Left ventricle myocardium inferior (tissue), 1 donor: ENCODE data around the gene ASNSD1. TPM values are rescaled to one million over a fixed set of nuclear protein-coding genes. Genes with fewer than 3 reads are reported as not detected.

Source experiments
- DNase-seq: peaks from one replicate; pipeline ENCODE4 v3.0.0-alpha.2; 2020
- H3K27ac ChIP-seq: fragments of 200-600 bp; replicated peaks from 2 replicates; pipeline ENCODE4 v1.8.0; 2021
- H3K27me3 ChIP-seq: fragments of 200-600 bp; 2 replicates; pipeline ENCODE4 v1.8.0; 2021; ENCODE audit warnings: low read depth
- H3K36me3 ChIP-seq: fragments of 200-600 bp; 2 replicates; pipeline ENCODE4 v1.8.0; 2021
- H3K4me1 ChIP-seq: fragments of 200-600 bp; 2 replicates; pipeline ENCODE4 v1.8.0; 2021
- H3K4me3 ChIP-seq: fragments of 200-600 bp; 2 replicates; pipeline ENCODE4 v1.8.0; 2021; ENCODE audit warnings: mild to moderate bottlenecking, moderate library complexity
- H3K9me3 ChIP-seq: fragments of 200-600 bp; replicated peaks from 2 replicates; pipeline ENCODE4 v1.8.0; 2021
- intact Hi-C: fragments of 100-400 bp; cut with micrococcal nuclease; formaldehyde crosslinking; loops from one replicate; pipeline ENCODE4 v1.11.0; 2022
- total RNA-seq: library from RNA; stranded (reverse); fragmentation: NEBNext Ultra II Directional; extraction: Animal tissue kit (Norgen Biotek cat#: 25700); gene quantifications from one replicate; pipeline ENCODE4 v1.2.1, GENCODE V29; 2021
- TF ChIP-seq, protein P1 (sequence below): fragments of 200-600 bp; IDR thresholded peaks from 2 replicates; pipeline ENCODE4 v1.8.0; 2021; ENCODE audit warnings: antibody characterized with exemption, mild to moderate bottlenecking, borderline replicate concordance
- donor health status: DM: no; HTN: yes; CAD: no; lungs with severe emphysema.

ASNSD1 gene
- total RNA-seq, 1 donor from 2014 or later = 31.6 TPM

- Histone ChIP-seq H3K27ac (peak overlapping the region; percentile 48), H3K36me3 (no peaks in the 10 kb centered on the region), H3K27me3 (no peaks in the 10 kb centered on the region), H3K4me3 (no peak overlapping the region), H3K9me3 (no peaks in the 10 kb centered on the region), H3K4me1 (peaks cover 4% of the 10 kb centered on the region)
- intact Hi-C loops = loop anchor here (10.0 kb wide), 1 partner anchor 164 kb away; no protein-coding TSS in a partner anchor
- DNase-seq = no peak
- TF ChIP-seq, protein P1, sequence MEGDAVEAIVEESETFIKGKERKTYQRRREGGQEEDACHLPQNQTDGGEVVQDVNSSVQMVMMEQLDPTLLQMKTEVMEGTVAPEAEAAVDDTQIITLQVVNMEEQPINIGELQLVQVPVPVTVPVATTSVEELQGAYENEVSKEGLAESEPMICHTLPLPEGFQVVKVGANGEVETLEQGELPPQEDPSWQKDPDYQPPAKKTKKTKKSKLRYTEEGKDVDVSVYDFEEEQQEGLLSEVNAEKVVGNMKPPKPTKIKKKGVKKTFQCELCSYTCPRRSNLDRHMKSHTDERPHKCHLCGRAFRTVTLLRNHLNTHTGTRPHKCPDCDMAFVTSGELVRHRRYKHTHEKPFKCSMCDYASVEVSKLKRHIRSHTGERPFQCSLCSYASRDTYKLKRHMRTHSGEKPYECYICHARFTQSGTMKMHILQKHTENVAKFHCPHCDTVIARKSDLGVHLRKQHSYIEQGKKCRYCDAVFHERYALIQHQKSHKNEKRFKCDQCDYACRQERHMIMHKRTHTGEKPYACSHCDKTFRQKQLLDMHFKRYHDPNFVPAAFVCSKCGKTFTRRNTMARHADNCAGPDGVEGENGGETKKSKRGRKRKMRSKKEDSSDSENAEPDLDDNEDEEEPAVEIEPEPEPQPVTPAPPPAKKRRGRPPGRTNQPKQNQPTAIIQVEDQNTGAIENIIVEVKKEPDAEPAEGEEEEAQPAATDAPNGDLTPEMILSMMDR = peak; percentile 48
Measured at GRCh38 chr2:189628817-189629530, 32.3 kb upstream of the ASNSD1 start.

DNA sequence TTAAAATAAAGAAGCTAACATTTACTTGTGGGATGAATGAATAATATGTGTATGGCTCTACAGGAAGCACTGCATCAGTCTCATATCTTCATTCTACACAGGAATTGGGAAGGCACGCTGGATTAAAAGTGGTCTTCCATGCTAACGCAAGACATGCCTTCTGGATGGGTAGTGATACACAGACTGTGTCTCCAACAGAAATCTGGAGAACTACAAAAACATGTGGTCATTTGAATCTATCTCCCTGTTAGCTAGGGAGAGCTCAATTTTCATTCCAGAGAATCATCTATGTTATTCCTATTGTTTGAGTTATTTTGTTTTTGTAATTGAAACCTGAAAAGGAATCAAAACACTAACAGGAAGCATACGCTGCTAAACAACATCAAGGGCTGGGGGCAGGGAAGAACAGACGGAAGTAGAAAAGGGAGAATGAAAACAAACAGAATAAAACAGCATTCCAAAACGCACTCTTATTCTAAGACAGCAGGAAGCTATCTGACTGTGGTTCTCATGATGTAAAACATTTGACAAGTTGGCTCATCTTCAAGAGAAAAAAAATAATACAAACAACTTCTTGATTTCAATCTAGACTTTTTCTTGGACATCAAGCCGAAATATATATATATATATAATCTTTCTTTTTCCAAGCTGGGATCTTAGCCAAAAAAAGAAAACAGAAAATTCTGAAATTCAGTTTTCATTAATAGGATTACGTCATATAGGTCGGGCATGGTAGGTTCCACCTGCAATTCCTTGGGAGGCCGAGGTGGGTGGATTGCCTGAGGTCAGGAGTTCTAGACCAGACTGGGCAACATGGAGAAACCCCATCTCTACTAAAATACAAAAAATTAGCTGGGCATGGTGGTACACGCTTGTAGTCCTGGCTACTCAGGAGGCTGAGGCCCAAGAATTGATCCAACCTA, 31.5 kb upstream of the ASNSD1 start:
- Histone ChIP-seq H3K27ac (peak overlapping the region; percentile 48), H3K36me3 (no peaks in the 10 kb centered on the region), H3K27me3 (no peaks in the 10 kb centered on the region), H3K9me3 (no peaks in the 10 kb centered on the region), H3K4me3 (no peak overlapping the region), H3K4me1 (peaks cover 4% of the 10 kb centered on the region)
- DNase-seq = no peak
- TF ChIP-seq, protein P1 = no peak
- intact Hi-C loops = loop anchor here (10.0 kb wide), 1 partner anchor 165 kb away; no protein-coding TSS in a partner anchor

DNA sequence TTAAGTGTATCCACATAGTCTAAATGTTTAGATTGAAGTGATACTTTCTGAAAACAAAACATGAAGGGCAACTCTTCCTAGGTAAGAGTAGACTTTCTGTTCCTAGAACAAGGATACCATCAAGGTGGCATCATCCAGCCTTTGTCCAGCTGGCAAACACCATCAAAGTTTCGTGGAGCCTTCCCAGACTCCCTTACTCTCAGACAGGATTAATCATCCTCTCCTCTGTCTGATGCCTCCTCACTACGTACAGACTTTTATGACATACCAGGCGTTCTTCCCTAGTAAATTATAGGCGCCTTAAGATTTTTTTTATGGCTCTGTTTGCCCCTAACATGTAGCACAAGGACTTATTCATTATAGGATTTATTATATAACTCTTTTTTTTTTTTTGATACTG, 29.4 kb upstream of the ASNSD1 start:
- Histone ChIP-seq H3K27me3 (no peaks in the 10 kb centered on the region), H3K27ac (no peak overlapping the region), H3K9me3 (no peaks in the 10 kb centered on the region), H3K4me3 (no peak overlapping the region), H3K36me3 (no peaks in the 10 kb centered on the region), H3K4me1 (peaks cover 4% of the 10 kb centered on the region)
- TF ChIP-seq, protein P1 = no peak
- DNase-seq = no peak
- intact Hi-C loops = no loop called here

GRCh38 chr2:189633392-189633811, 27.9 kb upstream of the ASNSD1 start:
- H3K36me3 ChIP-seq = no peaks in the 10 kb centered on the region
- no peaks in the 10 kb centered on the region for H3K27me3 ChIP-seq
- intact Hi-C loops = no loop called here
- no peak for DNase-seq
- no peak overlapping the region for H3K4me3 ChIP-seq
- peaks cover 4% of the 10 kb centered on the region for H3K4me1 ChIP-seq
- H3K27ac ChIP-seq = no peak overlapping the region
- TF ChIP-seq, protein P1 = peak; percentile 59
- no peaks in the 10 kb centered on the region for H3K9me3 ChIP-seq

- TF ChIP-seq, protein P1 = no peak
- no peaks in the 10 kb centered on the region for H3K36me3 ChIP-seq
- intact Hi-C loops = no loop called here
- H3K27me3 ChIP-seq = no peaks in the 10 kb centered on the region
- no peaks in the 10 kb centered on the region for H3K4me1 ChIP-seq
- no peak for DNase-seq
- no peak overlapping the region for H3K4me3 ChIP-seq
- no peaks in the 10 kb centered on the region for H3K9me3 ChIP-seq
- no peak overlapping the region for H3K27ac ChIP-seq
Measured at GRCh38 chr2:189635353-189635752, 25.9 kb upstream of the ASNSD1 start.
